GM12878 (cell line): ENCODE data around the gene CD86. TPM values are rescaled to one million over a fixed set of nuclear protein-coding genes. Genes with fewer than 3 reads are reported as not detected.
A peak's percentile ranks its signal among the peaks of the same experiment; 100 is the strongest.

ENCODE experiments used
- ATAC-seq: fragments of 200-7000 bp; cut with Tn5 transposase; 3 replicates; pipeline ENCODE4 v1.9.1; 2020; ENCODE audit warnings: mild to moderate bottlenecking, moderate library complexity
- BruUV-seq: library from RNA; stranded (reverse); fragments of 400-500 nt; replicated peaks from 2 replicates; lab custom pipeline; 2021; lab: Mats Ljungman, UMichigan
- CTCF ChIA-PET: fragments of 300-600 bp; sonication (Branson Sonifier 250); formaldehyde crosslinking; extraction: SDS; loops from one replicate; lab custom pipeline; 2021; ENCODE audit warnings: inconsistent platforms; lab: Yijun Ruan, JAX
- POLR2A ChIA-PET: fragments of 350-600 bp; formaldehyde crosslinking; extraction: SDS; loops from one replicate; lab custom pipeline; 2021; ENCODE audit warnings: inconsistent platforms; lab: Charles Lee
- RAD21 ChIA-PET: fragments of 300-600 bp; sonication (Branson Sonifier 250); formaldehyde crosslinking; loops from one replicate; lab custom pipeline; 2023; ENCODE audit warnings: antibody characterized with exemption; ENCODE audit not compliant: unreplicated experiment; lab: Charles Lee
- SMC1A ChIA-PET: fragments of 300-600 bp; sonication (Branson Sonifier 250); formaldehyde crosslinking; loops from one replicate; lab custom pipeline; 2023; ENCODE audit not compliant: unreplicated experiment, uncharacterized antibody; lab: Charles Lee
- DNase-seq: peaks from one replicate; pipeline ENCODE4 v3.0.0-alpha.2; 2011; ENCODE audit warnings: low read depth, low spot score
- FAIRE-seq: peaks from 3 replicates; lab custom pipeline; 2011; peaks lifted over from hg19 to GRCh38; lab: Jason Lieb, UNC
- H2AFZ ChIP-seq: 2 replicates; pipeline ENCODE4 v1.6.0; 2011; ENCODE audit warnings: low read depth, low read length, control low read depth; ENCODE audit not compliant: control insufficient read depth
- H3K27ac ChIP-seq: 2 replicates; pipeline ENCODE4 v1.5.1; 2011; ENCODE audit warnings: control low read depth; ENCODE audit not compliant: control insufficient read depth, insufficient read depth
- H3K27me3 ChIP-seq, 2 experiments: replicated peaks in 1 of 2; 2 replicates each; pipeline versions ENCODE4 v1.6.0 to v1.6.1; 2011; ENCODE audit warnings: low read length in 1 of 2; ENCODE audit not compliant: control insufficient read depth in 2 of 2, insufficient read depth in 2 of 2
- H3K36me3 ChIP-seq, 2 experiments: 2 replicates each; pipeline ENCODE4 v1.5.1; 2011; ENCODE audit warnings: low read length in 1 of 2; ENCODE audit not compliant: control insufficient read depth in 2 of 2, insufficient read depth in 2 of 2
- H3K4me1 ChIP-seq: 2 replicates; pipeline ENCODE4 v1.6.1; 2011; ENCODE audit warnings: mild to moderate bottlenecking, low read length, moderate library complexity, mixed read lengths; ENCODE audit not compliant: control insufficient read depth, insufficient read depth
- H3K4me2 ChIP-seq: 2 replicates; pipeline ENCODE4 v1.6.0; 2011; ENCODE audit warnings: control low read depth; ENCODE audit not compliant: control insufficient read depth, insufficient read depth
- H3K4me3 ChIP-seq: fragments of 200-600 bp; sonication (generic); 2 replicates; pipeline ENCODE4 v1.5.1; 2016
- H3K79me2 ChIP-seq: 2 replicates; pipeline ENCODE4 v1.6.0; 2011; ENCODE audit warnings: low read length; ENCODE audit not compliant: control insufficient read depth, insufficient read depth
- H3K9ac ChIP-seq: 2 replicates; pipeline ENCODE4 v1.8.0; 2011; ENCODE audit warnings: low read length, control low read depth, mixed read lengths; ENCODE audit not compliant: control insufficient read depth, insufficient read depth
- H3K9me3 ChIP-seq: replicated peaks from 3 replicates; pipeline ENCODE4 v1.5.1; 2011; ENCODE audit warnings: mild to moderate bottlenecking, low read length; ENCODE audit not compliant: control insufficient read depth, insufficient read depth
- H4K20me1 ChIP-seq: 2 replicates; pipeline ENCODE4 v1.6.0; 2011; ENCODE audit not compliant: control insufficient read depth, insufficient read depth
- CBX3 ChIP-seq: fragments of 200-600 bp; sonication (generic); IDR thresholded peaks from 2 replicates; pipeline ENCODE4 v1.6.1; 2016; ENCODE audit warnings: low read depth, borderline replicate concordance
- HDAC2 ChIP-seq: fragments of 200-600 bp; sonication (generic); IDR thresholded peaks from 2 replicates; pipeline ENCODE4 v1.6.1; 2017
- STAT3 ChIP-seq: IDR thresholded peaks from 2 replicates; pipeline ENCODE4 v1.6.1; 2011; ENCODE audit warnings: low read depth, low read length, improper control_type of control experiment
- TBL1XR1 ChIP-seq: IDR thresholded peaks from 2 replicates; pipeline ENCODE4 v1.6.1; 2012; ENCODE audit warnings: low read depth, low read length, improper control_type of control experiment
- TCF3 ChIP-seq: IDR thresholded peaks from 2 replicates; pipeline ENCODE4 v1.6.1; 2012; ENCODE audit warnings: low read depth, mild to moderate bottlenecking, low read length, borderline replicate concordance; ENCODE audit not compliant: insufficient read depth
- WGBS: methylation state at CpG from one replicate; pipeline ENCODE4 v1.1.6; 2016; ENCODE audit warnings: low lambda C conversion rate; ENCODE audit not compliant: insufficient replicate concordance, insufficient coverage; ENCODE audit errors: missing lambda C conversion rate; 5-methylcytosine and 5-hydroxymethylcytosine counted together
- in situ Hi-C: fragments of 300-500 bp; cut with MboI; formaldehyde crosslinking; loops from 9 replicates; pipeline ENCODE4 v1.14.3; 2018; ENCODE audit warnings: mixed read lengths
- intact Hi-C: fragments of 100-400 bp; cut with micrococcal nuclease; formaldehyde crosslinking; loops from one replicate; pipeline ENCODE4 v1.14.2; 2022; ENCODE audit not compliant: unreplicated experiment
- polyA plus RNA-seq, 11 experiments: library from polyadenylated mRNA; depleted of rRNA in 4 of 11; unstranded in 6 of 11; stranded (reverse) in 5 of 11; fragments of >200 nt; fragmentation: Nextera tagmentation in 4 of 11; fragmentation: Illumina TruSeq in 1 of 11; extraction: Ambion mirVana in 4 of 11; extraction: Trizol in 1 of 11; gene quantifications; 1 replicate in 1 of 11; 2 replicates in 10 of 11; pipeline versions ENCODE4 v1.2.1 to v1.2.3, GENCODE V29; 2011 to 2016; ENCODE audit warnings: inconsistent platforms in 2 of 11, missing spikeins in 2 of 11, low read depth in 1 of 11
- total RNA-seq, 4 experiments: library from RNA; depleted of rRNA in 3 of 4; stranded (reverse); fragments of >200 nt in 3 of 4; fragmentation: Illumina TruSeq in 1 of 4; extraction: Trizol in 1 of 4; gene quantifications; 2 replicates each; pipeline versions ENCODE4 v1.2.1 to v1.2.3, GENCODE V29; 2013 to 2021
- TF ChIP-seq, protein P1 (sequence below): fragments of 450-650 bp; IDR thresholded peaks from 2 replicates; pipeline ENCODE4 v1.6.1; 2018; ENCODE audit warnings: borderline replicate concordance, mild to moderate bottlenecking; ENCODE audit not compliant: partially characterized antibody

The CD86 gene
- total and polyA plus RNA-seq, 10 of the 15 experiments (the other 5 are each of a cell fraction or from before 2014, with no cell fraction given), result 40.9 to 100 (median 55.5) TPM

DNA sequence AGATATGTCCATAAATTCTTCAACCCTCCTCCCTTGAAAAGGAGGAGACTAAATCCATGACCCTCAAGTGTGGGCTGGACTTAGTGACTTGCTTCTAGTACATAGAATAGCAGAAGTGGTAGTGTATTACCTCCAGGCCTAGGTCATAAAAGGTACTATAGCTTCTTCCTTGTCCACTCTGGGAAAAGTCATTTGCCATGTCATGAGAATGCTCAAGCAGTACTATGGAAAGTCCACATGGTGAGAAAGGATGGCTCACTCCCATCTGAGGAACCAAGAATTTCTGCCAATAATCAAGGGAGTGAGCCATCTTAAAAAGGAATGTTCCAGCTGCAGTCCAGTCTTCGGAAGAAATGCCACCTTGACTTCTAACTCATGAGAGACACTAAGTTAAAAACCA is 22.6 kb upstream of the CD86 start:
- Histone ChIP-seq H3K27ac (peak overlapping the region; percentile 24; the same call in 1 of the 2 replicates), H3K4me3 (no peak overlapping the region), H2AFZ (no peak overlapping the region), H3K79me2 (peaks cover 12% of the 10 kb centered on the region), H3K36me3 (peaks cover 2 to 9% of the 10 kb centered on the region in 2 experiments), H3K4me2 (no peak overlapping the region), H3K9me3 (peaks cover 49% of the 10 kb centered on the region), H4K20me1 (no peaks in the 10 kb centered on the region), H3K27me3 (no peaks in the 10 kb centered on the region), H3K9ac (no peak overlapping the region), H3K4me1 (peaks cover 28% of the 10 kb centered on the region)
- TF ChIP-seq, protein P1, sequence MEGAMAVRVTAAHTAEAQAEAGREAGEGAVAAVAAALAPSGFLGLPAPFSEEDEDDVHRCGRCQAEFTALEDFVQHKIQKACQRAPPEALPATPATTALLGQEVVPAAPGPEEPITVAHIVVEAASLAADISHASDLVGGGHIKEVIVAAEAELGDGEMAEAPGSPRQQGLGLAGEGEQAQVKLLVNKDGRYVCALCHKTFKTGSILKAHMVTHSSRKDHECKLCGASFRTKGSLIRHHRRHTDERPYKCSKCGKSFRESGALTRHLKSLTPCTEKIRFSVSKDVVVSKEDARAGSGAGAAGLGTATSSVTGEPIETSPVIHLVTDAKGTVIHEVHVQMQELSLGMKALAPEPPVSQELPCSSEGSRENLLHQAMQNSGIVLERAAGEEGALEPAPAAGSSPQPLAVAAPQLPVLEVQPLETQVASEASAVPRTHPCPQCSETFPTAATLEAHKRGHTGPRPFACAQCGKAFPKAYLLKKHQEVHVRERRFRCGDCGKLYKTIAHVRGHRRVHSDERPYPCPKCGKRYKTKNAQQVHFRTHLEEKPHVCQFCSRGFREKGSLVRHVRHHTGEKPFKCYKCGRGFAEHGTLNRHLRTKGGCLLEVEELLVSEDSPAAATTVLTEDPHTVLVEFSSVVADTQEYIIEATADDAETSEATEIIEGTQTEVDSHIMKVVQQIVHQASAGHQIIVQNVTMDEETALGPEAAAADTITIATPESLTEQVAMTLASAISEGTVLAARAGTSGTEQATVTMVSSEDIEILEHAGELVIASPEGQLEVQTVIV, result no peak
- TF ChIP-seq TCF3 (no peak), HDAC2 (no peak), CBX3 (no peak), STAT3 (no peak), TBL1XR1 (no peak)
- intact Hi-C loops, result loop anchor here (5.0 kb wide), 1 partner anchor 35 kb away; no protein-coding TSS in a partner anchor
- WGBS, result 100% methylated on average over 1 of the region's 1 CpG
- RAD21 ChIA-PET, result interaction anchor here (0.7 to 1.5 kb wide), 4 partner anchors 18 to 239 kb away, joined by 3 read pairs; partner anchors contain the start of gene CD86
- in situ Hi-C loops, result no loop called here
- CTCF ChIA-PET, result interaction anchor here (0.5 to 1.5 kb wide), 3 partner anchors 25 to 93 kb away, joined by 3 to 4 read pairs (median 4); no protein-coding TSS in a partner anchor
- no peak for ATAC-seq
- no TSS peak for BruUV-seq
- POLR2A ChIA-PET, result interaction anchor here (0.8 to 1.5 kb wide), 6 partner anchors 10 to 43 kb away, joined by 3 to 6 read pairs (median 3); no protein-coding TSS in a partner anchor
- DNase-seq, result no peak
- FAIRE-seq, result no peak
- SMC1A ChIA-PET, result interaction anchor here (0.7 to 2.1 kb wide), 13 partner anchors 7 to 158 kb away, joined by 3 to 8 read pairs (median 4); partner anchors contain the start of gene CD86
